ENCODE measurements around the gene MAJIN.

GRCh38 chr11:64921384-64921783, 50.5 kb downstream of the MAJIN start:
- TF ChIP-seq, protein P1, sequence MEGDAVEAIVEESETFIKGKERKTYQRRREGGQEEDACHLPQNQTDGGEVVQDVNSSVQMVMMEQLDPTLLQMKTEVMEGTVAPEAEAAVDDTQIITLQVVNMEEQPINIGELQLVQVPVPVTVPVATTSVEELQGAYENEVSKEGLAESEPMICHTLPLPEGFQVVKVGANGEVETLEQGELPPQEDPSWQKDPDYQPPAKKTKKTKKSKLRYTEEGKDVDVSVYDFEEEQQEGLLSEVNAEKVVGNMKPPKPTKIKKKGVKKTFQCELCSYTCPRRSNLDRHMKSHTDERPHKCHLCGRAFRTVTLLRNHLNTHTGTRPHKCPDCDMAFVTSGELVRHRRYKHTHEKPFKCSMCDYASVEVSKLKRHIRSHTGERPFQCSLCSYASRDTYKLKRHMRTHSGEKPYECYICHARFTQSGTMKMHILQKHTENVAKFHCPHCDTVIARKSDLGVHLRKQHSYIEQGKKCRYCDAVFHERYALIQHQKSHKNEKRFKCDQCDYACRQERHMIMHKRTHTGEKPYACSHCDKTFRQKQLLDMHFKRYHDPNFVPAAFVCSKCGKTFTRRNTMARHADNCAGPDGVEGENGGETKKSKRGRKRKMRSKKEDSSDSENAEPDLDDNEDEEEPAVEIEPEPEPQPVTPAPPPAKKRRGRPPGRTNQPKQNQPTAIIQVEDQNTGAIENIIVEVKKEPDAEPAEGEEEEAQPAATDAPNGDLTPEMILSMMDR (tag by site-specific recombination; IDR thresholded peaks at IDR 0.05), result no peak
- TF ChIP-seq ZNF146 (tag by site-specific recombination; IDR thresholded peaks at IDR 0.05) (no peak), ZNF174 (tag by site-specific recombination; IDR thresholded peaks at IDR 0.05) (no peak), GLIS2 (tag by site-specific recombination; IDR thresholded peaks at IDR 0.05) (no peak), ZNF140 (tag by site-specific recombination; IDR thresholded peaks at IDR 0.05) (no peak)

All from HEK293 (cell line).